GM21737 (cell line): ENCODE data around the gene NDUFS7.
A peak's percentile ranks its signal among the peaks of the same experiment; 100 is the strongest.

Experiments
- ATAC-seq: cut with Tn5 transposase; IDR thresholded peaks from one replicate; pipeline ENCODE4 v1.9.1; 2021; ENCODE audit warnings: mild to moderate bottlenecking, moderate library complexity; ENCODE audit not compliant: unreplicated experiment

NDUFS7 gene

GRCh38 chr19:1383312-1384084 lies at the start of gene NDUFS7:
TSS of gene NDUFS7 (plus strand) at chr19:1383907. CDS start at chr19:1383927, 20 bp downstream.
- peak; percentile 75 for ATAC-seq

GRCh38 chr19:1336079-1336684 lies 47.5 kb upstream of the NDUFS7 start:
- ATAC-seq = no peak

GRCh38 chr19:1340681-1341469 lies 42.8 kb upstream of the NDUFS7 start:
- no peak for ATAC-seq

GRCh38 chr19:1343041-1343440 lies 40.7 kb upstream of the NDUFS7 start:
- no peak for ATAC-seq

GRCh38 chr19:1349211-1349610 lies 34.5 kb upstream of the NDUFS7 start:
- no peak for ATAC-seq

GRCh38 chr19:1350867-1351266 lies 32.8 kb upstream of the NDUFS7 start:
- ATAC-seq = no peak

GRCh38 chr19:1351381-1351851 lies 32.3 kb upstream of the NDUFS7 start:
- no peak for ATAC-seq

- no peak for ATAC-seq
These were observed 30.6 kb upstream of the NDUFS7 start for GRCh38 chr19:1353144-1353543.

- ATAC-seq = no peak
These were observed 28.6 kb upstream of the NDUFS7 start for GRCh38 chr19:1354970-1355567.

GRCh38 chr19:1355568-1356507 lies 27.9 kb upstream of the NDUFS7 start:
- no peak for ATAC-seq

GRCh38 chr19:1356508-1356865 lies 27.2 kb upstream of the NDUFS7 start:
- ATAC-seq = no peak

- no peak for ATAC-seq
These were observed 26.1 kb upstream of the NDUFS7 start for GRCh38 chr19:1357531-1358109.

GRCh38 chr19:1360126-1360817 lies 23.4 kb upstream of the NDUFS7 start:
- ATAC-seq = no peak

- ATAC-seq = no peak
These were observed 22.8 kb upstream of the NDUFS7 start for GRCh38 chr19:1360818-1361461.

GRCh38 chr19:1361601-1362386 lies 21.9 kb upstream of the NDUFS7 start:
- no peak for ATAC-seq

GRCh38 chr19:1362387-1363257 lies 21.1 kb upstream of the NDUFS7 start:
- ATAC-seq = no peak

- ATAC-seq = no peak
These were observed 20.1 kb upstream of the NDUFS7 start for GRCh38 chr19:1363599-1363998.
